ENCODE measurements around the gene SBK2. TPM values are rescaled to one million over a fixed set of nuclear protein-coding genes. Genes with fewer than 3 reads are reported as not detected.

SBK2 gene
- total and polyA plus RNA-seq, 2 experiments from 2014 or later, result 1.1 to 2.0 TPM

DNA sequence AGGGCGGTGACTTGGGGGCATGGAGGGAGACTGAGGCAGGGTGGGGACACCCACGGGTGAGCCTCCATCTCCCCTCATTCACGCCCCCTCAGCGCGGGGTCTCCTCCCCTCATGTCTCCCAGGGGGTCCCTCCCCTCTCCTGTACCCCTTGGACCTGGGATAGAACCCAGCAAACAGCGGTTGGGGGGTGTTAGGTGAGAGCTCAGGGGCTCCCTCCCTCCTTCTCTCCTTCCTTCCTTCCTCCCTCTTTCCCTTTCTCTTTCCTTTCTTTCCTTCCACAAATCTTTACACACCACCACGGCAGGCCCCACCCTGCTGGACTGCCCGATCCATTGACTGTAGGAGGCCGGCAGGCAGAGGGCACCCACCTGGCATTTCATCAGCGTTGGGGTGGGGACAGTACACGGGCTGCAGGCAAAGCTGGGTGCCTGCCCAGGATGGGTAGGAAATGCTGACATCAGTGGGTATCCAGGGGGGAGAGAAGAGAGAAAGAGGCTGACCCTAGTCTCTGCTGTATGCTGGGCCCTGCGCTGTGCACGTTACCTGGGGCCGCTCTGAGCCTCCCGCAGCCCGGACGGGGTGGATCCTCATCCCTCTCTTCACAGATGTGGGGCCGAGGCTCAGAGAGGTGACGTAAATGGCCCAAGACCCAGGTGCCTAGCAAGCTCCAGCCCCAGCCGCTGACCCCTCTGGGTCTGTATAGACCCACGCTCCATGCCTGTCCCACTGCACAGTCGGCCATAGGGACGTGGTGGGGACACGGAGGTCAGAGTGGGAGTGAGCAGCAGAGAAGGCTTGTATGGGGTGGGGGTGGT is 45.2 kb downstream of the SBK2 start:
- Histone ChIP-seq H3K79me2 (replicated peaks; ENCODE audit: insufficient read depth) (no peaks in the 10 kb centered on the region), H3K9me2 (ENCODE audit: insufficient read depth) (no peaks in the 10 kb centered on the region), H3K27me3 (ENCODE audit: insufficient read depth) (no peaks in the 10 kb centered on the region), H3K36me3 (ENCODE audit: insufficient read depth) (no peaks in the 10 kb centered on the region), H3K4me2 (no peak overlapping the region), H3F3A (replicated peaks; ENCODE audit: low read depth) (peaks cover 10% of the 10 kb centered on the region), H3K4me3 (no peak overlapping the region), H3K27ac (ENCODE audit: low read depth) (no peak overlapping the region), H2AFZ (no peak overlapping the region), H3K4me1 (ENCODE audit: insufficient read depth) (peaks cover 17% of the 10 kb centered on the region; the same call in 1 of the 2 replicates), H4K20me1 (replicated peaks; ENCODE audit: insufficient read depth) (no peaks in the 10 kb centered on the region)
- DNase-seq (ENCODE audit: low spot score) (no peak), ATAC-seq (no peak)
- Mint-ChIP-seq H3K27ac (no peak overlapping the region), H3K4me1 (peaks cover 30% of the 10 kb centered on the region), H3K4me3 (no peak overlapping the region; the same call in 2 of the 3 replicates), H3K27me3 (ENCODE audit: insufficient read depth, low read depth, poor library complexity) (peaks cover 11% of the 10 kb centered on the region), H3K36me3 (ENCODE audit: low read depth) (no peaks in the 10 kb centered on the region), H3K9me3 (no peaks in the 10 kb centered on the region; the same call in 2 of the 3 replicates)
- TF ChIP-seq, protein P1, sequence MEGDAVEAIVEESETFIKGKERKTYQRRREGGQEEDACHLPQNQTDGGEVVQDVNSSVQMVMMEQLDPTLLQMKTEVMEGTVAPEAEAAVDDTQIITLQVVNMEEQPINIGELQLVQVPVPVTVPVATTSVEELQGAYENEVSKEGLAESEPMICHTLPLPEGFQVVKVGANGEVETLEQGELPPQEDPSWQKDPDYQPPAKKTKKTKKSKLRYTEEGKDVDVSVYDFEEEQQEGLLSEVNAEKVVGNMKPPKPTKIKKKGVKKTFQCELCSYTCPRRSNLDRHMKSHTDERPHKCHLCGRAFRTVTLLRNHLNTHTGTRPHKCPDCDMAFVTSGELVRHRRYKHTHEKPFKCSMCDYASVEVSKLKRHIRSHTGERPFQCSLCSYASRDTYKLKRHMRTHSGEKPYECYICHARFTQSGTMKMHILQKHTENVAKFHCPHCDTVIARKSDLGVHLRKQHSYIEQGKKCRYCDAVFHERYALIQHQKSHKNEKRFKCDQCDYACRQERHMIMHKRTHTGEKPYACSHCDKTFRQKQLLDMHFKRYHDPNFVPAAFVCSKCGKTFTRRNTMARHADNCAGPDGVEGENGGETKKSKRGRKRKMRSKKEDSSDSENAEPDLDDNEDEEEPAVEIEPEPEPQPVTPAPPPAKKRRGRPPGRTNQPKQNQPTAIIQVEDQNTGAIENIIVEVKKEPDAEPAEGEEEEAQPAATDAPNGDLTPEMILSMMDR (conservative IDR thresholded peaks at IDR 0.05; ENCODE audit: low read depth in 2 of 2), result no peak
- TF ChIP-seq, protein P2, sequence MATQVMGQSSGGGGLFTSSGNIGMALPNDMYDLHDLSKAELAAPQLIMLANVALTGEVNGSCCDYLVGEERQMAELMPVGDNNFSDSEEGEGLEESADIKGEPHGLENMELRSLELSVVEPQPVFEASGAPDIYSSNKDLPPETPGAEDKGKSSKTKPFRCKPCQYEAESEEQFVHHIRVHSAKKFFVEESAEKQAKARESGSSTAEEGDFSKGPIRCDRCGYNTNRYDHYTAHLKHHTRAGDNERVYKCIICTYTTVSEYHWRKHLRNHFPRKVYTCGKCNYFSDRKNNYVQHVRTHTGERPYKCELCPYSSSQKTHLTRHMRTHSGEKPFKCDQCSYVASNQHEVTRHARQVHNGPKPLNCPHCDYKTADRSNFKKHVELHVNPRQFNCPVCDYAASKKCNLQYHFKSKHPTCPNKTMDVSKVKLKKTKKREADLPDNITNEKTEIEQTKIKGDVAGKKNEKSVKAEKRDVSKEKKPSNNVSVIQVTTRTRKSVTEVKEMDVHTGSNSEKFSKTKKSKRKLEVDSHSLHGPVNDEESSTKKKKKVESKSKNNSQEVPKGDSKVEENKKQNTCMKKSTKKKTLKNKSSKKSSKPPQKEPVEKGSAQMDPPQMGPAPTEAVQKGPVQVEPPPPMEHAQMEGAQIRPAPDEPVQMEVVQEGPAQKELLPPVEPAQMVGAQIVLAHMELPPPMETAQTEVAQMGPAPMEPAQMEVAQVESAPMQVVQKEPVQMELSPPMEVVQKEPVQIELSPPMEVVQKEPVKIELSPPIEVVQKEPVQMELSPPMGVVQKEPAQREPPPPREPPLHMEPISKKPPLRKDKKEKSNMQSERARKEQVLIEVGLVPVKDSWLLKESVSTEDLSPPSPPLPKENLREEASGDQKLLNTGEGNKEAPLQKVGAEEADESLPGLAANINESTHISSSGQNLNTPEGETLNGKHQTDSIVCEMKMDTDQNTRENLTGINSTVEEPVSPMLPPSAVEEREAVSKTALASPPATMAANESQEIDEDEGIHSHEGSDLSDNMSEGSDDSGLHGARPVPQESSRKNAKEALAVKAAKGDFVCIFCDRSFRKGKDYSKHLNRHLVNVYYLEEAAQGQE (IDR thresholded peaks at IDR 0.05; ENCODE audit: unreplicated experiment), result no peak
- no peak for TF ChIP-seq ZNF331 (CRISPR knock-in tag; IDR thresholded peaks at IDR 0.05; ENCODE audit: low read depth)
- no peak for TF ChIP-seq ZNF114 (CRISPR knock-in tag; IDR thresholded peaks at IDR 0.05)
- TF ChIP-seq, protein P3, sequence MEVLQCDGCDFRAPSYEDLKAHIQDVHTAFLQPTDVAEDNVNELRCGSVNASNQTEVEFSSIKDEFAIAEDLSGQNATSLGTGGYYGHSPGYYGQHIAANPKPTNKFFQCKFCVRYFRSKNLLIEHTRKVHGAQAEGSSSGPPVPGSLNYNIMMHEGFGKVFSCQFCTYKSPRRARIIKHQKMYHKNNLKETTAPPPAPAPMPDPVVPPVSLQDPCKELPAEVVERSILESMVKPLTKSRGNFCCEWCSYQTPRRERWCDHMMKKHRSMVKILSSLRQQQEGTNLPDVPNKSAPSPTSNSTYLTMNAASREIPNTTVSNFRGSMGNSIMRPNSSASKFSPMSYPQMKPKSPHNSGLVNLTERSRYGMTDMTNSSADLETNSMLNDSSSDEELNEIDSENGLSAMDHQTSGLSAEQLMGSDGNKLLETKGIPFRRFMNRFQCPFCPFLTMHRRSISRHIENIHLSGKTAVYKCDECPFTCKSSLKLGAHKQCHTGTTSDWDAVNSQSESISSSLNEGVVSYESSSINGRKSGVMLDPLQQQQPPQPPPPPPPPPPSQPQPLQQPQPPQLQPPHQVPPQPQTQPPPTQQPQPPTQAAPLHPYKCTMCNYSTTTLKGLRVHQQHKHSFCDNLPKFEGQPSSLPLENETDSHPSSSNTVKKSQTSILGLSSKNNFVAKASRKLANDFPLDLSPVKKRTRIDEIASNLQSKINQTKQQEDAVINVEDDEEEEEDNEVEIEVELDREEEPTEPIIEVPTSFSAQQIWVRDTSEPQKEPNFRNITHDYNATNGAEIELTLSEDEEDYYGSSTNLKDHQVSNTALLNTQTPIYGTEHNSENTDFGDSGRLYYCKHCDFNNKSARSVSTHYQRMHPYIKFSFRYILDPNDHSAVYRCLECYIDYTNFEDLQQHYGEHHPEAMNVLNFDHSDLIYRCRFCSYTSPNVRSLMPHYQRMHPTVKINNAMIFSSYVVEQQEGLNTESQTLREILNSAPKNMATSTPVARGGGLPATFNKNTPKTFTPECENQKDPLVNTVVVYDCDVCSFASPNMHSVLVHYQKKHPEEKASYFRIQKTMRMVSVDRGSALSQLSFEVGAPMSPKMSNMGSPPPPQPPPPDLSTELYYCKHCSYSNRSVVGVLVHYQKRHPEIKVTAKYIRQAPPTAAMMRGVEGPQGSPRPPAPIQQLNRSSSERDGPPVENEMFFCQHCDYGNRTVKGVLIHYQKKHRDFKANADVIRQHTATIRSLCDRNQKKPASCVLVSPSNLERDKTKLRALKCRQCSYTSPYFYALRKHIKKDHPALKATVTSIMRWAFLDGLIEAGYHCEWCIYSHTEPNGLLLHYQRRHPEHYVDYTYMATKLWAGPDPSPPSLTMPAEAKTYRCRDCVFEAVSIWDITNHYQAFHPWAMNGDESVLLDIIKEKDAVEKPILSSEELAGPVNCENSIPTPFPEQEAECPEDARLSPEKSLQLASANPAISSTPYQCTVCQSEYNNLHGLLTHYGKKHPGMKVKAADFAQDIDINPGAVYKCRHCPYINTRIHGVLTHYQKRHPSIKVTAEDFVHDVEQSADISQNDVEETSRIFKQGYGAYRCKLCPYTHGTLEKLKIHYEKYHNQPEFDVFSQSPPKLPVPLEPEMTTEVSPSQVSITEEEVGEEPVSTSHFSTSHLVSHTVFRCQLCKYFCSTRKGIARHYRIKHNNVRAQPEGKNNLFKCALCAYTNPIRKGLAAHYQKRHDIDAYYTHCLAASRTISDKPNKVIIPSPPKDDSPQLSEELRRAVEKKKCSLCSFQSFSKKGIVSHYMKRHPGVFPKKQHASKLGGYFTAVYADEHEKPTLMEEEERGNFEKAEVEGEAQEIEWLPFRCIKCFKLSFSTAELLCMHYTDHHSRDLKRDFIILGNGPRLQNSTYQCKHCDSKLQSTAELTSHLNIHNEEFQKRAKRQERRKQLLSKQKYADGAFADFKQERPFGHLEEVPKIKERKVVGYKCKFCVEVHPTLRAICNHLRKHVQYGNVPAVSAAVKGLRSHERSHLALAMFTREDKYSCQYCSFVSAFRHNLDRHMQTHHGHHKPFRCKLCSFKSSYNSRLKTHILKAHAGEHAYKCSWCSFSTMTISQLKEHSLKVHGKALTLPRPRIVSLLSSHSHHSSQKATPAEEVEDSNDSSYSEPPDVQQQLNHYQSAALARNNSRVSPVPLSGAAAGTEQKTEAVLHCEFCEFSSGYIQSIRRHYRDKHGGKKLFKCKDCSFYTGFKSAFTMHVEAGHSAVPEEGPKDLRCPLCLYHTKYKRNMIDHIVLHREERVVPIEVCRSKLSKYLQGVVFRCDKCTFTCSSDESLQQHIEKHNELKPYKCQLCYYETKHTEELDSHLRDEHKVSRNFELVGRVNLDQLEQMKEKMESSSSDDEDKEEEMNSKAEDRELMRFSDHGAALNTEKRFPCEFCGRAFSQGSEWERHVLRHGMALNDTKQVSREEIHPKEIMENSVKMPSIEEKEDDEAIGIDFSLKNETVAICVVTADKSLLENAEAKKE (CRISPR knock-in tag; IDR thresholded peaks at IDR 0.05), result no peak
- TF ChIP-seq CREB1 (CRISPR knock-in tag; IDR thresholded peaks at IDR 0.05; ENCODE audit: low read depth), result no peak
- TF ChIP-seq EZH2phosphoT487 (IDR thresholded peaks at IDR 0.05; ENCODE audit: unreplicated experiment), result no peak
- no peak for TF ChIP-seq STAT1 (IDR thresholded peaks at IDR 0.05; ENCODE audit: unreplicated experiment)
- TF ChIP-seq EZH2 (IDR thresholded peaks at IDR 0.05; ENCODE audit: low read depth, unreplicated experiment), result no peak
- TF ChIP-seq POLR2AphosphoS5 (IDR thresholded peaks at IDR 0.05; ENCODE audit: low read depth), result no peak
- TF ChIP-seq NANOG (IDR thresholded peaks at IDR 0.05; ENCODE audit: borderline replicate concordance), result no peak
- TF ChIP-seq, protein P4, sequence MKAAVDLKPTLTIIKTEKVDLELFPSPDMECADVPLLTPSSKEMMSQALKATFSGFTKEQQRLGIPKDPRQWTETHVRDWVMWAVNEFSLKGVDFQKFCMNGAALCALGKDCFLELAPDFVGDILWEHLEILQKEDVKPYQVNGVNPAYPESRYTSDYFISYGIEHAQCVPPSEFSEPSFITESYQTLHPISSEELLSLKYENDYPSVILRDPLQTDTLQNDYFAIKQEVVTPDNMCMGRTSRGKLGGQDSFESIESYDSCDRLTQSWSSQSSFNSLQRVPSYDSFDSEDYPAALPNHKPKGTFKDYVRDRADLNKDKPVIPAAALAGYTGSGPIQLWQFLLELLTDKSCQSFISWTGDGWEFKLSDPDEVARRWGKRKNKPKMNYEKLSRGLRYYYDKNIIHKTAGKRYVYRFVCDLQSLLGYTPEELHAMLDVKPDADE (IDR thresholded peaks at IDR 0.05), result no peak
- TF ChIP-seq JUNB (IDR thresholded peaks at IDR 0.05; ENCODE audit: unreplicated experiment), result no peak
